GM19372 (cell line): ENCODE results near the gene RETREG1.
"Not testable (repeated sequence)": the region's sequence is repeated elsewhere in the genome, so short reads cannot be mapped to it uniquely, and the experiment has no call there.

Experiments used
- ATAC-seq: cut with Tn5 transposase; IDR thresholded peaks from one replicate; pipeline ENCODE4 v1.9.1; 2021; ENCODE audit warnings: mild to moderate bottlenecking, low read depth, moderate library complexity; ENCODE audit not compliant: unreplicated experiment

RETREG1 gene

GRCh38 chr5:16558984-16559629 lies 57.7 kb downstream of the RETREG1 start:
- no peak for ATAC-seq

- ATAC-seq, result no peak
Observed at GRCh38 chr5:16557477-16557876, 59.3 kb downstream of the RETREG1 start.

GRCh38 chr5:16554110-16554509 lies 62.7 kb downstream of the RETREG1 start:
- ATAC-seq, result no peak

- peak; percentile 73 for ATAC-seq
Observed at GRCh38 chr5:16552666-16553343, 64.0 kb downstream of the RETREG1 start.

GRCh38 chr5:16551628-16552027 lies 65.2 kb downstream of the RETREG1 start:
- ATAC-seq, result no peak

- peak; percentile 77 for ATAC-seq
Observed at GRCh38 chr5:16550316-16550952, 66.4 kb downstream of the RETREG1 start.

GRCh38 chr5:16549491-16550206 lies 67.1 kb downstream of the RETREG1 start:
- ATAC-seq, result no peak

GRCh38 chr5:16548812-16549211 lies 68.0 kb downstream of the RETREG1 start:
- ATAC-seq, result no peak

GRCh38 chr5:16548115-16548514 lies 68.7 kb downstream of the RETREG1 start:
- no peak for ATAC-seq

- no peak for ATAC-seq
Observed at GRCh38 chr5:16547200-16547842, 69.5 kb downstream of the RETREG1 start.

GRCh38 chr5:16546732-16547131 lies 70.1 kb downstream of the RETREG1 start:
- ATAC-seq, result no peak

GRCh38 chr5:16544607-16545374 lies 72.0 kb downstream of the RETREG1 start:
- ATAC-seq, result no peak

- not testable (repeated sequence) for ATAC-seq
Observed at GRCh38 chr5:16543206-16543605, 73.6 kb downstream of the RETREG1 start.

- no peak for ATAC-seq
Observed at GRCh38 chr5:16542236-16542635, 74.6 kb downstream of the RETREG1 start.

- not testable (repeated sequence) for ATAC-seq
Observed at GRCh38 chr5:16541592-16541991, 75.2 kb downstream of the RETREG1 start.

GRCh38 chr5:16540421-16540820 lies 76.4 kb downstream of the RETREG1 start:
- ATAC-seq, result no peak

GRCh38 chr5:16539169-16539666 lies 77.6 kb downstream of the RETREG1 start:
- ATAC-seq, result no peak

- no peak for ATAC-seq
Observed at GRCh38 chr5:16538006-16538405, 78.8 kb downstream of the RETREG1 start.

- ATAC-seq, result no peak
Observed at GRCh38 chr5:16536818-16537217, 80.0 kb downstream of the RETREG1 start.

GRCh38 chr5:16536246-16536645 lies 80.6 kb downstream of the RETREG1 start:
- no peak for ATAC-seq
